Fibroblast of peridontal ligament (primary cell): Measurements from ENCODE around the gene PHLDB3.
"Not testable (repeated sequence)": the region's sequence is repeated elsewhere in the genome, so short reads cannot be mapped to it uniquely, and the experiment has no call there.

Experiments used
- DNase-seq: peaks from one replicate; pipeline ENCODE4 v3.0.0-alpha.2; 2010; ENCODE audit errors: extremely low read depth

Gene PHLDB3

GRCh38 chr19:43444531-43445287, 59.8 kb downstream of the PHLDB3 start:
- DNase-seq = no peak

GRCh38 chr19:43444091-43444490, 60.5 kb downstream of the PHLDB3 start:
- DNase-seq = not testable (repeated sequence)

GRCh38 chr19:43441716-43442115, 62.8 kb downstream of the PHLDB3 start:
- peak; percentile 7 for DNase-seq

DNA sequence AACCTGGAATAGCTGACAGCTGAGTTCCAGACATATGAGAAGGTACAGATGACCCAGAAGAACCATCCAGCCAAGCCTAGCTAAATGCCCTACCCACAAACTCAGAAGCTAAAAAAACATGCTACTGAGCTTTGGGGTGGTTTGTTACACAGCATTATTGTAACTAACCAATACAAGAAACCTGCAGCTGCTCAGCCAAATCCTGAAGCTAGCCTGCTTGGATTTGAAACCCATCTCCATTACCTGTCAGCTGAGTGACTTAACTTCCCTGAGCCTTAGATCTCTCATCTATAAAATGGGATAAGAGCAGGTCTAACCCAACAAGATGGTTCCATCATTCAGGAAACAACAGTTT, 64.9 kb downstream of the PHLDB3 start:
- no peak for DNase-seq

- DNase-seq = peak; percentile 40
Observed at GRCh38 chr19:43439032-43439708, 65.4 kb downstream of the PHLDB3 start.

DNA sequence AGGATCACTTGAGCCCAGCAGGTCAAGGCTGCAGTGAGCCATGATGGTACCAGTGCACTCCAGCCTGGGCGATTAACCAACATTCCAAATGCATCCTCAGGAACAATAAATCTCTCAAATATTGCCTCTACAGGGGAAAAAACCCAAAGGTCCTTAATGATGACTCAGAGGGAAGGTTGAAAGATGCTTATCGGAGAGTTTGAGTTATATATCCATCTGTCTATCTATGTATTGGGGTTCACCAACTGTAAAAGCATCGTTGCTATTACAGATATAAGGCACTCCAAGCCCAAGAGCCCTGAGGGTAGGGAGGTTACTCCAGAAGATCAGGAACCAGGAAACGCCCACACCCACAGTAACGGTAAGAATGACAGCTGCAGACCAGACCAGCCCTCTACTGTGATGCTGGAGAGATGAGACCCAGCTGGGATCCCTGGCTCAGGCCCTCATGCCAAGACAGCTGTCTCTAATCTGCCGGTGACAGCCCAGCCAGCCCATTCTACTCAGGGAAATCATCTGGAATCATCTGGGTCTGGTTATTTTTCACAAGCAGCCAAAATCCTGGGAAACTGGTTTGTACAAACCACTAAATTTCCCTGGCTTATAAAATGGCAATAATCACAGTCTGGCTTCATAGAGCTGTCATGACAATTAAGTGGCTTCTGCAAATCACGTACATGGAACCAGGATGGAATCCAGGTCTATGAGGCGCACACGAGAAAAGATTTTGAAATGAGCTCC, 66.1 kb downstream of the PHLDB3 start:
- peak; percentile 92 for DNase-seq

- no peak for DNase-seq
Observed at GRCh38 chr19:43437712-43438111, 66.8 kb downstream of the PHLDB3 start.

DNA sequence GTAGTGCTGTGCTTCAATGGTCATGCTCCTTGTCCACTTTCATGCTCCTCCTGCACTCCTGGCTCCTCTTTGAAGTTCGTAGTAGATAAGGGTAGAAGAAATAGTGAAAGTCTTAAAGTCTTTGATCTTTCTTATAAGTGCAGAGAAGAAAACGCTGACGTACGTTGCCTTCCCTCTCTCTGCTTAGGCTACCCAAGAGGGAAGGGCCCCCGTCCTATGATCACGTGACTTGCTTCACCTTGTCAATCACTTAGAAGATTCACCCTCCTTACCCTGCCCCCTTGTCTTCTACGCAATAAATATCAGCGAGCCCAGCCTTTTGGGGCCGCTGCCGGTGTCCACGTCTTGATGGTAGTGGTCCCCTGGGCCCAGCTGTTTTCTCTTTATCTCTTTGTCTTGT, 67.3 kb downstream of the PHLDB3 start:
- DNase-seq = not testable (repeated sequence)

GRCh38 chr19:43435775-43436174, 68.8 kb downstream of the PHLDB3 start:
- no peak for DNase-seq

GRCh38 chr19:43433689-43434088, 70.9 kb downstream of the PHLDB3 start:
- no peak for DNase-seq

DNA sequence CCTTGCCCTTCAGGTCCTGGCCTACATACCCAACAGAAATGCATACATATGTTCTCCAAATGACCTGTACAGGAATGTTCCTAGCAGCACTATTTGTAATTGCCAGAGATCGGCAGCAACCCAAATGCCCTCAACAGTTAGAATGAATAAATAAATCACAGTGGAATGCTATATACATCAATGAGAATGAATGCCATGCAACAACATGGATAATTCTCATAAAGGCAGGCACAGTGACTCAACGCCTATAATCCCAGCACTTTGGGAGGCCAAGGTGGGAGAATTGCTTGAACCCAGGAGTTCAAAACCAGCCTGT, 71.2 kb downstream of the PHLDB3 start:
- no peak for DNase-seq

- no peak for DNase-seq
Observed at GRCh38 chr19:43430976-43431375, 73.6 kb downstream of the PHLDB3 start.

DNA sequence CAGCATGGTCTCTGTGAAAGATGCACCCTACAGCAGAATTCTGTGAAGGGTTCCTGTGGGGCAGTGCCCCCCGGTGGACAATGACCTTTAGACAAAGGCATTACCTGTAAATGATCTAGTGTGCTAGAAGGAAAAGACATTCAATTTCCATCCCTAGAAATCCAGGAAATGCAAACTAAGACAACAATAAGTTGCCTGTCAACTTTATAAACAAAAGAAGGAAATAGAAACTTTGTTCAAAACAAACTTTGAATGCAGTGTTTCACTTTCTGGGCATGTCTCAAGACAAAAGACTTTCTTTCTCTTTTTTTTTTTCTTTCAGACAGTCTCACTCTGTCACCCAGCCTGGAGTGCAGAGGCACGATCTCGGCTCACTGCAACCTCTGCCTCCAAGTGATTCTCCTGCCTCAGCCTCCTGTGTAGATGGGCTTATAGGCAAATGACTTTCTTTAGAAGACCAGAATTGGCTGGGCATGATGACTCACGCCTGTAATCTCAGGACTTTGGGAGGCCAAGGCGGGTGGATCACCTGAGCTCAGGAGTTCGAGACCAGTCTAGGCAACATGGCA, 74.3 kb downstream of the PHLDB3 start:
- DNase-seq = no peak

DNA sequence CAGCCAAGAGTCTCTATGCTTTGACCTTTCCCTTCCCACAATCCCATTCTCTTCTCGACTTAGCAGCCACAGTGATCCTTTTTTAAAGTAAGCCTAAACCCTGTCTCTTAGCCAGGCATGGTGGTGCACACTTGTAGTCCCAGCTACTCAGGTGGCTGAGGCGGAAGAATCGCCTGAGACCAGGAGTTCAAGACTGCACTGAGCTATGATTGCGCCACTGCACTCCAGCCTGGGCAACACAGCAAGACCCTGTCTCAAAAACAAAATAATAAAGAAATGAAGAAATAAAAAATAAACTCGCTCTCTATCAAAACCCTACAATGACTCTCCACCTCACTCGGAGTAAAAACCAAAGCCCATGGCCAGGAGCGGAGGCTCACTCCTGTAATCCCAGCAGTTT, 75.2 kb downstream of the PHLDB3 start:
- DNase-seq = no peak

DNA sequence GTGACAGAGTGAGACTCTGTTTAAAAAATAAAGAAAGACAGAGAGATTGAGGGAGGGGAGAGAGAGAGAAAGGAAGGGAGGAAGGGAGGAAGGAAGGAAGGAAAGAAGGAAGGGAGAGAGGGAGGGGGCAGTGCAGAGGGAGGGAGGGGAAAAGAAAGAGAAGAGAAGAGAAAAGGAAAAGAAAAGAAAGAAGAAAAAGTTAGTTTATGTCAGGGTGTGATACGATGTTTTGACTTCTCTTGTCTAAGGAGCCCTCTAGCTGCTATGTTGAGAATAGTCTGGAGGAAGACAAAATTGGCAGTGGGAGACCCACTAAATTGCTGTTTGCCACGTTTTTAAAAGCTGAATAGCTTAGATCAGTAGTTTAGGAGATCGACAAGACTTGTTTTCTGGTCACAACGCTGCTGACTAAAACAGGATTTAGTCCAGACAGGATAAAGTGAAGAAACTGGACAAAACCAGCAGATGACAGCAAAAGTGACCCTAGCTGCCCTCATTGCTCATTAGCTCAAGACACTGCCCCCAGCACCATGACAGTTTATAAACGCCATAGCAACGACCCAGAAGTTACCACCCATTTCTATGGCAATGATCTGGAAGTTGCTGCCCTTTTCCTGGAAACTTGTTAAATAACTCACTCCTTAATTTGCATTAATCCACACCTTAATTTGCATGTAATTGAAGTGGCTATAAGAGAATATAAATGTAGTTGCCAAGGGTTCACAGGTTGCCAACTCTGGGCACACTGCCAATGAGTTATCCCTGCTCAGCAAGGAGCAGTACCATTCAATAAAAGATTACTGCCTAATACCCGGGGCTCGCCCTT, 78.8 kb downstream of the PHLDB3 start:
- peak; percentile 25 for DNase-seq
